SK-N-SH (cell line): Measurements from ENCODE around the gene KLHDC3. TPM values are rescaled to one million over a fixed set of nuclear protein-coding genes. Genes with fewer than 3 reads are reported as not detected.

ENCODE experiments used
- CTCF ChIA-PET: fragments of 300-600, 350-600 bp; formaldehyde crosslinking; extraction: SDS; loops from one replicate; lab custom pipeline; 2021; lab: Yijun Ruan, JAX
- POLR2A ChIA-PET: fragments of 350-600 bp; sonication (Branson Sonifier 250); formaldehyde crosslinking; extraction: SDS; loops from one replicate; lab custom pipeline; 2020; ENCODE audit warnings: antibody characterized with exemption, inconsistent platforms; lab: Yijun Ruan, JAX
- DNase-seq: peaks from one replicate; pipeline ENCODE4 v3.0.0; 2012
- H2AFZ ChIP-seq: fragments of 200-600 bp; sonication (generic); 2 replicates; pipeline ENCODE4 v1.8.1; 2016; ENCODE audit warnings: antibody characterized with exemption, mild to moderate bottlenecking, low read depth
- H3F3A ChIP-seq: fragments of 200-600 bp; sonication (generic); replicated peaks from 2 replicates; pipeline ENCODE3; 2016; ENCODE audit warnings: antibody characterized with exemption, mild to moderate bottlenecking; ENCODE audit not compliant: insufficient read depth
- H3K27ac ChIP-seq, 2 experiments: fragments of 200-500 bp in 1 of 2; fragments of 200-600 bp in 1 of 2; sonication (Bioruptor generic) in 1 of 2; sonication (generic), shearing (Covaris generic) in 1 of 2; 2 replicates each; pipeline versions ENCODE4 v1.5.1 to v1.6.1; 2014 to 2016; ENCODE audit warnings: low read depth in 2 of 2, inconsistent platforms in 1 of 2, low read length in 1 of 2, mild to moderate bottlenecking in 1 of 2, mixed read lengths in 1 of 2
- H3K27me3 ChIP-seq: fragments of 200-600 bp; sonication (generic), shearing (Covaris generic); 2 replicates; pipeline ENCODE4 v1.6.1; 2016; ENCODE audit warnings: mixed run types; ENCODE audit not compliant: insufficient read depth
- H3K36me3 ChIP-seq, 2 experiments: fragments of 200-500 bp in 1 of 2; fragments of 200-600 bp in 1 of 2; sonication (Bioruptor generic) in 1 of 2; sonication (generic) in 1 of 2; replicated peaks in 1 of 2; 2 replicates each; pipeline versions ENCODE3 to v1.5.1; 2014 to 2016; ENCODE audit warnings: low read length in 1 of 2, mild to moderate bottlenecking in 1 of 2; ENCODE audit not compliant: insufficient read depth in 2 of 2, control insufficient read depth in 1 of 2
- H3K4me1 ChIP-seq, 2 experiments: fragments of 200-500 bp in 1 of 2; fragments of 200-600 bp in 1 of 2; sonication (Bioruptor generic) in 1 of 2; sonication (generic), shearing (Covaris generic) in 1 of 2; 2 replicates each; pipeline versions ENCODE4 v1.5.1 to v1.6.1; 2014 to 2016; ENCODE audit warnings: low read depth in 1 of 2, low read length in 1 of 2, mixed run types in 1 of 2; ENCODE audit not compliant: insufficient read depth in 2 of 2, control insufficient read depth in 1 of 2
- H3K4me2 ChIP-seq: fragments of 200-600 bp; sonication (generic), shearing (Covaris generic); 2 replicates; pipeline ENCODE4 v1.6.1; 2017; ENCODE audit warnings: mixed run types
- H3K4me3 ChIP-seq, 2 experiments: fragments of 200-500 bp in 1 of 2; fragments of 200-600 bp in 1 of 2; sonication (Bioruptor generic) in 1 of 2; sonication (generic), shearing (Covaris generic) in 1 of 2; 2 replicates each; pipeline versions ENCODE4 v1.5.1 to v1.8.1; 2014 to 2016; ENCODE audit warnings: low read depth in 2 of 2, inconsistent platforms in 1 of 2, low read length in 1 of 2, mild to moderate bottlenecking in 1 of 2, mixed read lengths in 1 of 2, moderate library complexity in 1 of 2
- H3K79me2 ChIP-seq: fragments of 200-600 bp; sonication (generic); 2 replicates; pipeline ENCODE4 v1.8.1; 2017; ENCODE audit warnings: mild to moderate bottlenecking; ENCODE audit not compliant: insufficient read depth
- H3K9ac ChIP-seq: fragments of 200-600 bp; sonication (generic); 2 replicates; pipeline ENCODE4 v1.6.1; 2017; ENCODE audit warnings: mixed run types
- H3K9me2 ChIP-seq: fragments of 200-600 bp; sonication (generic); 2 replicates; pipeline ENCODE4 v1.6.1; 2017; ENCODE audit warnings: mixed run types
- H3K9me3 ChIP-seq: fragments of 200-600 bp; sonication (generic); 2 replicates; pipeline ENCODE4 v1.6.1; 2017; ENCODE audit warnings: mixed run types, mild to moderate bottlenecking, moderate library complexity
- H4K20me1 ChIP-seq: fragments of 200-600 bp; sonication (generic); 2 replicates; pipeline ENCODE4 v1.6.1; 2017; ENCODE audit warnings: mild to moderate bottlenecking, mixed run types; ENCODE audit not compliant: insufficient read depth
- CHD2 ChIP-seq: fragments of 150-350 bp; IDR thresholded peaks from 2 replicates; pipeline ENCODE4 v1.6.1; 2018; ENCODE audit warnings: low read length; ENCODE audit not compliant: partially characterized antibody
- ELF1 ChIP-seq: IDR thresholded peaks from 2 replicates; pipeline ENCODE4 v1.4.0; 2012
- EP300 ChIP-seq, 2 experiments: IDR thresholded peaks; 2 replicates each; pipeline versions ENCODE4 v1.4.0 to v1.6.1; 2012; ENCODE audit warnings: borderline replicate concordance in 1 of 2, low read depth in 1 of 2, low read length in 1 of 2
- EZH2phosphoT487 ChIP-seq: fragments of 200-600 bp; sonication (generic); IDR thresholded peaks from 2 replicates; pipeline ENCODE4 v1.6.1; 2017; ENCODE audit warnings: low read depth, mixed run types, mild to moderate bottlenecking, antibody characterized with exemption, moderate library complexity, borderline replicate concordance
- FOXM1 ChIP-seq: IDR thresholded peaks from 2 replicates; pipeline ENCODE4 v1.4.0; 2012; ENCODE audit warnings: low read depth, mild to moderate bottlenecking
- GABPA ChIP-seq: IDR thresholded peaks from 2 replicates; pipeline ENCODE4 v1.4.0; 2012; ENCODE audit warnings: low read depth, mild to moderate bottlenecking
- JUND ChIP-seq: IDR thresholded peaks from 2 replicates; pipeline ENCODE4 v1.4.0; 2012
- MEF2A ChIP-seq: IDR thresholded peaks from 2 replicates; pipeline ENCODE4 v1.4.0; 2012; ENCODE audit warnings: low read depth, borderline replicate concordance
- MXI1 ChIP-seq: IDR thresholded peaks from 2 replicates; pipeline ENCODE4 v1.6.1; 2012; ENCODE audit warnings: mild to moderate bottlenecking, low read depth, low read length, improper control_type of control experiment
- NRF1 ChIP-seq: IDR thresholded peaks from 2 replicates; pipeline ENCODE4 v1.6.1; 2012; ENCODE audit warnings: low read depth, mild to moderate bottlenecking, low read length
- POLR2AphosphoS5 ChIP-seq: IDR thresholded peaks from 2 replicates; pipeline ENCODE4 v1.6.1; 2012; ENCODE audit warnings: low read depth, low read length
- RCOR1 ChIP-seq: fragments of 150-350 bp; IDR thresholded peaks from 2 replicates; pipeline ENCODE4 v1.6.1; 2017; ENCODE audit warnings: antibody characterized with exemption, low read length
- RFX5 ChIP-seq: IDR thresholded peaks from 2 replicates; pipeline ENCODE4 v1.6.1; 2012; ENCODE audit warnings: mild to moderate bottlenecking, improper control_type of control experiment, low read length
- SIN3A ChIP-seq: IDR thresholded peaks from 2 replicates; pipeline ENCODE4 v1.6.1; 2012; ENCODE audit warnings: low read depth, mild to moderate bottlenecking, low read length, moderate library complexity, borderline replicate concordance
- SMC3 ChIP-seq: IDR thresholded peaks from 2 replicates; pipeline ENCODE4 v1.6.1; 2012; ENCODE audit warnings: low read depth, low read length, improper control_type of control experiment
- TAF1 ChIP-seq: IDR thresholded peaks from 2 replicates; pipeline ENCODE4 v1.6.1; 2012; ENCODE audit warnings: low read depth, mild to moderate bottlenecking, low read length, moderate library complexity, borderline replicate concordance
- WGBS: methylation state at CpG from one replicate; pipeline ENCODE4 v1.1.6; 2017; ENCODE audit warnings: low lambda C conversion rate; 5-methylcytosine and 5-hydroxymethylcytosine counted together
- polyA plus RNA-seq, 3 experiments: library from polyadenylated mRNA; depleted of rRNA; stranded (reverse); fragments of >200 nt; gene quantifications; 2 replicates each; pipeline ENCODE4 v1.2.3, GENCODE V29; 2012
- TF ChIP-seq, protein P1 (sequence below): IDR thresholded peaks from 2 replicates; pipeline ENCODE4; 2012
- TF ChIP-seq, protein P2 (sequence below): IDR thresholded peaks from 2 replicates; pipeline ENCODE4 v1.4.0; 2012; ENCODE audit warnings: low read depth

The KLHDC3 gene
- polyA plus RNA-seq, 1 of the 3 experiments (the other 2 are of a cell fraction) = 74.1 TPM

DNA sequence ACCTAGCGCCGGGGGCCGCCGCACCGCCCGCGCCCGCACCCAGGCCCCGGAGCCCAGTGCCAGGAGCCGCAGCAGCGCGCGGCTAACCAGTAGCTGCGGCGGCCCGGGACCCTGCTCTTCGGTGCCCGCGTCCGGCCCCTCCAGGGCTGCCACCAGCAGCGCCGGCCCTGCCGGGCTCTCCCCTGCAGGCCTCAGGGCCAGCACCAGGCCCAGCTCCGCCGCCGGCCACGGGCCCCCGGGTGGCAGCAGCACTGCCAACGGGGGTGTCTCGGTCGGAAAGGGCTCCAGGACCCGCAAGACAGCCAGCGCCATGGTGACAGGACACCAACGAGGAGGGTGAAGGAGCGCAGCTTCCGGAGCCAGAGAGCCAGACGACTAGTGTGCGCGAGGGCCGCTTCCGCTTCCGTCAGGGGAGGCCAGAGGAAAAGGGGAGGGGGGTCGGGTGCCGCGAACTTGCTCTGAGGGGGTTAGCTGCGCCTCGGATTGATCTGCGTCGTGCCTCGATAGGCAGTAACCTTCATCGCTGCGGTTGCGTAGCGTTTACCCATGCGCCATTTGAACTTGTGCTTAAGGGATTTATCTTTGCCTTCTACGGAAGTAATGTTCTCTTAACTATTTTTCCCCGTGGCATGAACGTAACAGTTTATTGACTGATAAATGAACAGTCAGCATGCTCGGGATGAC is 35.1 kb upstream of the KLHDC3 start, which contains the start of gene PEX6:
Gene PEX6, minus strand, starts transcription at position 343 of the 684 bp plus-strand sequence. Its CDS starts 31 bp downstream, at position 312.
- peak within 1 kb of the TSS; percentile 86 for H2AFZ ChIP-seq
- TF ChIP-seq TAF1 = peak; percentile 85
- TF ChIP-seq EP300 (IDR thresholded peaks at IDR 0.05; ENCODE audit: borderline replicate concordance in 1 of 2, low read depth in 1 of 2, low read length in 1 of 2) = 0 out of 4 replicates have a peak, but pooled peaks of 1 of the 2 experiments have one; percentile 7
- peak; percentile 92 for TF ChIP-seq GABPA
- TF ChIP-seq NRF1 = peak; percentile 42
- TF ChIP-seq, protein P1, sequence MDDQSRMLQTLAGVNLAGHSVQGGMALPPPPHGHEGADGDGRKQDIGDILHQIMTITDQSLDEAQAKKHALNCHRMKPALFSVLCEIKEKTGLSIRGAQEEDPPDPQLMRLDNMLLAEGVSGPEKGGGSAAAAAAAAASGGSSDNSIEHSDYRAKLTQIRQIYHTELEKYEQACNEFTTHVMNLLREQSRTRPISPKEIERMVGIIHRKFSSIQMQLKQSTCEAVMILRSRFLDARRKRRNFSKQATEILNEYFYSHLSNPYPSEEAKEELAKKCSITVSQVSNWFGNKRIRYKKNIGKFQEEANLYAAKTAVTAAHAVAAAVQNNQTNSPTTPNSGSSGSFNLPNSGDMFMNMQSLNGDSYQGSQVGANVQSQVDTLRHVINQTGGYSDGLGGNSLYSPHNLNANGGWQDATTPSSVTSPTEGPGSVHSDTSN = peak; percentile 13; the same call in 1 of the 2 replicates
- no peak for TF ChIP-seq JUND
- peak; percentile 88 for TF ChIP-seq POLR2AphosphoS5
- no peak for TF ChIP-seq EZH2phosphoT487
- TF ChIP-seq MEF2A = no peak
- peak; percentile 83 for TF ChIP-seq MXI1
- peak; percentile 82 for TF ChIP-seq ELF1
- TF ChIP-seq, protein P2, sequence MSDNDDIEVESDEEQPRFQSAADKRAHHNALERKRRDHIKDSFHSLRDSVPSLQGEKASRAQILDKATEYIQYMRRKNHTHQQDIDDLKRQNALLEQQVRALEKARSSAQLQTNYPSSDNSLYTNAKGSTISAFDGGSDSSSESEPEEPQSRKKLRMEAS = peak; percentile 88
- TF ChIP-seq SMC3 = no peak
- no peak for TF ChIP-seq FOXM1
- peak; percentile 70 for TF ChIP-seq CHD2
- peak; percentile 44; the same call in 1 of the 2 replicates for TF ChIP-seq SIN3A
- TF ChIP-seq RFX5 = peak; percentile 75; the same call in 1 of the 2 replicates
- peak; percentile 14; the same call in 1 of the 2 replicates for TF ChIP-seq RCOR1
- H3K79me2 ChIP-seq = peaks cover 39% of the 10 kb centered on the region
- H3K4me1 ChIP-seq = peaks cover 0 to 10% of the 10 kb centered on the region in 2 experiments; a peak in 2 of 4 replicates
- POLR2A ChIA-PET = interaction anchor here (0.8 to 2.6 kb wide), 13 partner anchors 9 to 415 kb away, joined by 3 to 16 read pairs (median 5); partner anchors contain the start of genes CNPY3, KLHDC3, MEA1 and MRPL2
- H3K27ac ChIP-seq = peak within 1 kb of the TSS; percentile 80 to 86
- H3K9ac ChIP-seq = peak within 1 kb of the TSS; percentile 82
- CTCF ChIA-PET = interaction anchor here (0.6 to 1.8 kb wide), 12 partner anchors 9 to 267 kb away, joined by 3 to 6 read pairs (median 4); partner anchors contain the start of gene CNPY3
- no peaks in the 10 kb centered on the region for H3K27me3 ChIP-seq
- no peaks in the 10 kb centered on the region for H3K9me3 ChIP-seq
- no peaks in the 10 kb centered on the region for H3K9me2 ChIP-seq
- peaks cover 0 to 5% of the 10 kb centered on the region in 2 experiments for H3K36me3 ChIP-seq
- H3F3A ChIP-seq = peaks cover 12% of the 10 kb centered on the region
- no peaks in the 10 kb centered on the region for H4K20me1 ChIP-seq
- peak; percentile 96 for DNase-seq
- peak within 1 kb of the TSS; percentile 98 for H3K4me2 ChIP-seq
- peak within 1 kb of the TSS; percentile 66 to 81 for H3K4me3 ChIP-seq
- 1% methylated on average over 14 of the region's 59 CpGs for WGBS
